HepG2 (cell line): ENCODE measurements around the gene HRG. TPM values are rescaled to one million over a fixed set of nuclear protein-coding genes. Genes with fewer than 3 reads are reported as not detected.

Experiments used
- FIP1L1 ChIP-seq: fragments of 200-400 bp; formaldehyde crosslinking; IDR thresholded peaks from 2 replicates; pipeline ENCODE4 v1.6.1; 2018; ENCODE audit warnings: low read depth, mild to moderate bottlenecking, low read length, moderate library complexity, borderline replicate concordance; ENCODE audit not compliant: insufficient read depth
- PRPF4 ChIP-seq: fragments of 200-400 bp; formaldehyde crosslinking; IDR thresholded peaks from 2 replicates; pipeline ENCODE4 v1.6.1; 2016; ENCODE audit warnings: low read length, low read depth; ENCODE audit not compliant: poor library complexity, severe bottlenecking
- REPIN1 ChIP-seq: sonication (generic); formaldehyde crosslinking; IDR thresholded peaks from 2 replicates; pipeline ENCODE4 v1.8.0; 2022; ENCODE audit warnings: missing genetic modification reagents, low read depth, mild to moderate bottlenecking, borderline replicate concordance
- SAP130 ChIP-seq: IDR thresholded peaks from 2 replicates; pipeline ENCODE4 v1.6.1; 2016; ENCODE audit warnings: low read depth
- ZNF530 ChIP-seq: sonication (generic); formaldehyde crosslinking; IDR thresholded peaks from 2 replicates; pipeline ENCODE4 v1.5.0; 2020; ENCODE audit warnings: low read depth, mild to moderate bottlenecking, missing genetic modification reagents
- ZNF878 ChIP-seq: sonication (generic); formaldehyde crosslinking; IDR thresholded peaks from 2 replicates; pipeline ENCODE4 v1.8.1; 2023; ENCODE audit warnings: mild to moderate bottlenecking, missing genetic modification reagents, moderate library complexity
- polyA plus RNA-seq, 8 experiments: library from polyadenylated mRNA; depleted of rRNA in 3 of 8; stranded (reverse) in 7 of 8; unstranded in 1 of 8; fragments of >200 nt; fragmentation: Illumina TruSeq in 4 of 8; extraction: Trizol in 4 of 8; gene quantifications; 2 replicates each; pipeline versions ENCODE4 v1.2.1 to v1.2.3, GENCODE V29; 2011 to 2016; ENCODE audit warnings: low read depth in 4 of 8, missing spikeins in 1 of 8, mixed read lengths in 1 of 8; ENCODE audit not compliant: insufficient read depth in 1 of 8
- total RNA-seq, 5 experiments: library from RNA; depleted of rRNA; stranded (reverse); fragments of >200 nt; fragmentation: Illumina TruSeq; extraction: Trizol; gene quantifications; 2 replicates each; pipeline ENCODE4 v1.2.3, GENCODE V29; 2016; ENCODE audit warnings: low read depth in 1 of 5
- TF ChIP-seq, protein P1 (sequence below): sonication (generic); formaldehyde crosslinking; IDR thresholded peaks from 2 replicates; pipeline ENCODE4 v1.5.0; 2020; ENCODE audit warnings: missing genetic modification reagents
- TF ChIP-seq, protein P2 (sequence below): sonication (generic); formaldehyde crosslinking; IDR thresholded peaks from 2 replicates; pipeline ENCODE4 v1.4.0; 2020; ENCODE audit warnings: missing genetic modification reagents
- TF ChIP-seq, protein P3 (sequence below): sonication (generic); formaldehyde crosslinking; IDR thresholded peaks from 2 replicates; pipeline ENCODE4 v1.5.0; 2020; ENCODE audit warnings: missing genetic modification reagents, mild to moderate bottlenecking, borderline replicate concordance
- TF ChIP-seq, protein P4 (sequence below): sonication (generic); formaldehyde crosslinking; IDR thresholded peaks from 2 replicates; pipeline ENCODE4 v1.4.0; 2020; ENCODE audit warnings: low read depth, mild to moderate bottlenecking, missing genetic modification reagents
- TF ChIP-seq, protein P5 (sequence below): sonication (generic); formaldehyde crosslinking; IDR thresholded peaks from 2 replicates; pipeline ENCODE4 v1.5.1; 2020; ENCODE audit warnings: mild to moderate bottlenecking, missing genetic modification reagents
- TF ChIP-seq, protein P6 (sequence below): sonication (generic); formaldehyde crosslinking; conservative IDR thresholded peaks from 2 replicates; pipeline ENCODE4 v1.8.0; 2022; ENCODE audit warnings: mild to moderate bottlenecking, moderate library complexity, missing genetic modification reagents
- TF ChIP-seq, protein P7 (sequence below): sonication (generic); formaldehyde crosslinking; IDR thresholded peaks from 2 replicates; pipeline ENCODE4 v1.4.0; 2020; ENCODE audit warnings: missing genetic modification reagents, borderline replicate concordance

The HRG gene
- total and polyA plus RNA-seq, 2 of the 13 experiments (the other 11 are each of a cell fraction or from before 2014, with no cell fraction given): 0.09 to 0.11 TPM

DNA sequence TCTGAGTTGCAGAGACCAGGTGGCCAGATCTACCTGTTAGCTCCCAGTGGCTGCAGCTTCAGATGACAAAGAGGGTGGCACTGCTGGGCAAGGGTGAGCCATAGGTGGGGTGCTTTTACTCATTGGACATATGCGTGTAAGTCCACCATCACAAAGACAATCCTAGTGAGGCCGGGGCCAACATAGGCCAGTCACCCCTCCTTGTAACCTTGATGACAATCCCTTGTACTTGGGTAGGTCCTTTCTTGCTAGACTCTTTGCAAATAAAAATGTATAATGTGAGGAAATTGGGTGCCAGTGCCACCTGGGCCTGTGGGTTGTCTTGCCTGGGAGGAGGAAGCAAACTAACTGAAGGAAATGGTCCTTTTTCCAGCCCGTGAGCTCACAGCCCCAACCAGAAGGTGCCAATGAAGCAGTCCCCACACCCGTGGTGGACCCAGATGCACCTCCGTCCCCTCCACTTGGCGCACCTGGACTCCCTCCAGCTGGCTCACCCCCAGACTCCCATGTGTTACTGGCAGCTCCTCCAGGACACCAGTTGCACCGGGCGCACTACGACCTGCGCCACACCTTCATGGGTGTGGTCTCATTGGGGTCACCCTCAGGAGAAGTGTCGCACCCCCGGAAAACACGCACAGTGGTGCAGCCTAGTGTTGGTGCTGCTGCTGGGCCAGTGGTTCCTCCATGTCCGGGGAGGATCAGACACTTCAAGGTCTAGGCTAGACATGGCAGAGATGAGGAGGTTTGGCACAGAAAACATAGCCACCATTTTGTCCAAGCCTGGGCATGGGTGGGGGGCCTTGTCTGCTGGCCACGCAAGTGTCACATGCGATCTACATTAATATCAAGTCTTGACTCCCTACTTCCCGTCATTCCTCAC lies 45.4 kb upstream of the HRG start (continued):
- TF ChIP-seq, protein P1, sequence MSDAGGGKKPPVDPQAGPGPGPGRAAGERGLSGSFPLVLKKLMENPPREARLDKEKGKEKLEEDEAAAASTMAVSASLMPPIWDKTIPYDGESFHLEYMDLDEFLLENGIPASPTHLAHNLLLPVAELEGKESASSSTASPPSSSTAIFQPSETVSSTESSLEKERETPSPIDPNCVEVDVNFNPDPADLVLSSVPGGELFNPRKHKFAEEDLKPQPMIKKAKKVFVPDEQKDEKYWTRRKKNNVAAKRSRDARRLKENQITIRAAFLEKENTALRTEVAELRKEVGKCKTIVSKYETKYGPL (CRISPR knock-in tag): no peak
- TF ChIP-seq, protein P2, sequence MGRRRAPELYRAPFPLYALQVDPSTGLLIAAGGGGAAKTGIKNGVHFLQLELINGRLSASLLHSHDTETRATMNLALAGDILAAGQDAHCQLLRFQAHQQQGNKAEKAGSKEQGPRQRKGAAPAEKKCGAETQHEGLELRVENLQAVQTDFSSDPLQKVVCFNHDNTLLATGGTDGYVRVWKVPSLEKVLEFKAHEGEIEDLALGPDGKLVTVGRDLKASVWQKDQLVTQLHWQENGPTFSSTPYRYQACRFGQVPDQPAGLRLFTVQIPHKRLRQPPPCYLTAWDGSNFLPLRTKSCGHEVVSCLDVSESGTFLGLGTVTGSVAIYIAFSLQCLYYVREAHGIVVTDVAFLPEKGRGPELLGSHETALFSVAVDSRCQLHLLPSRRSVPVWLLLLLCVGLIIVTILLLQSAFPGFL (CRISPR knock-in tag): no peak
- TF ChIP-seq, protein P3, sequence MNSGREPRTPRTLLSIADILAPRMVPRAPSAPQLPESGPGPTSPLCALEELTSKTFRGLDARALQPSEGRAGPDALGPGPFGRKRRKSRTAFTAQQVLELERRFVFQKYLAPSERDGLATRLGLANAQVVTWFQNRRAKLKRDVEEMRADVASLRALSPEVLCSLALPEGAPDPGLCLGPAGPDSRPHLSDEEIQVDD (CRISPR knock-in tag): no peak
- TF ChIP-seq ZNF878 (no peak; the same call in none of the 2 replicates), REPIN1 (CRISPR knock-in tag) (peak; percentile 78; the same call in 1 of the 2 replicates), FIP1L1 (peak; percentile 94), PRPF4 (no peak), ZNF530 (no peak), SAP130 (CRISPR knock-in tag) (no peak)
- TF ChIP-seq, protein P4, sequence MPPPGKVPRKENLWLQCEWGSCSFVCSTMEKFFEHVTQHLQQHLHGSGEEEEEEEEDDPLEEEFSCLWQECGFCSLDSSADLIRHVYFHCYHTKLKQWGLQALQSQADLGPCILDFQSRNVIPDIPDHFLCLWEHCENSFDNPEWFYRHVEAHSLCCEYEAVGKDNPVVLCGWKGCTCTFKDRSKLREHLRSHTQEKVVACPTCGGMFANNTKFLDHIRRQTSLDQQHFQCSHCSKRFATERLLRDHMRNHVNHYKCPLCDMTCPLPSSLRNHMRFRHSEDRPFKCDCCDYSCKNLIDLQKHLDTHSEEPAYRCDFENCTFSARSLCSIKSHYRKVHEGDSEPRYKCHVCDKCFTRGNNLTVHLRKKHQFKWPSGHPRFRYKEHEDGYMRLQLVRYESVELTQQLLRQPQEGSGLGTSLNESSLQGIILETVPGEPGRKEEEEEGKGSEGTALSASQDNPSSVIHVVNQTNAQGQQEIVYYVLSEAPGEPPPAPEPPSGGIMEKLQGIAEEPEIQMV (CRISPR knock-in tag): peak; percentile 75; the same call in 1 of the 2 replicates
- TF ChIP-seq, protein P5, sequence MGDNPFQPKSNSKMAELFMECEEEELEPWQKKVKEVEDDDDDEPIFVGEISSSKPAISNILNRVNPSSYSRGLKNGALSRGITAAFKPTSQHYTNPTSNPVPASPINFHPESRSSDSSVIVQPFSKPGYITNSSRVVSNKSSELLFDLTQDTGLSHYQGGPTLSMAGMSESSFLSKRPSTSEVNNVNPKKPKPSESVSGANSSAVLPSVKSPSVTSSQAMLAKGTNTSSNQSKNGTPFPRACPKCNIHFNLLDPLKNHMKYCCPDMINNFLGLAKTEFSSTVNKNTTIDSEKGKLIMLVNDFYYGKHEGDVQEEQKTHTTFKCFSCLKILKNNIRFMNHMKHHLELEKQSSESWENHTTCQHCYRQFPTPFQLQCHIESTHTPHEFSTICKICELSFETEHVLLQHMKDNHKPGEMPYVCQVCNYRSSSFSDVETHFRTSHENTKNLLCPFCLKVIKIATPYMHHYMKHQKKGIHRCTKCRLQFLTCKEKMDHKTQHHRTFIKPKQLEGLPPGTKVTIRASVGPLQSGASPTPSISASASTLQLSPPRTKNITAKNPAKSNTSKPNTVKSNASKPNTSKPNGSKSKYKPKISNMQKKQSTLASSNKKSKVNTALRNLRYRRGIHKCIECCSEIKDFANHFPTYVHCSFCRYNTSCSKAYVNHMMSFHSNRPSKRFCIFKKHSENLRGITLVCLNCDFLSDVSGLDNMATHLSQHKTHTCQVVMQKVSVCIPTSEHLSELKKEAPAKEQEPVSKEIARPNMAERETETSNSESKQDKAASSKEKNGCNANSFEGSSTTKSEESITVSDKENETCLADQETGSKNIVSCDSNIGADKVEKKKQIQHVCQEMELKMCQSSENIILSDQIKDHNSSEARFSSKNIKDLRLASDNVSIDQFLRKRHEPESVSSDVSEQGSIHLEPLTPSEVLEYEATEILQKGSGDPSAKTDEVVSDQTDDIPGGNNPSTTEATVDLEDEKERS (CRISPR knock-in tag): no peak
- TF ChIP-seq, protein P6, sequence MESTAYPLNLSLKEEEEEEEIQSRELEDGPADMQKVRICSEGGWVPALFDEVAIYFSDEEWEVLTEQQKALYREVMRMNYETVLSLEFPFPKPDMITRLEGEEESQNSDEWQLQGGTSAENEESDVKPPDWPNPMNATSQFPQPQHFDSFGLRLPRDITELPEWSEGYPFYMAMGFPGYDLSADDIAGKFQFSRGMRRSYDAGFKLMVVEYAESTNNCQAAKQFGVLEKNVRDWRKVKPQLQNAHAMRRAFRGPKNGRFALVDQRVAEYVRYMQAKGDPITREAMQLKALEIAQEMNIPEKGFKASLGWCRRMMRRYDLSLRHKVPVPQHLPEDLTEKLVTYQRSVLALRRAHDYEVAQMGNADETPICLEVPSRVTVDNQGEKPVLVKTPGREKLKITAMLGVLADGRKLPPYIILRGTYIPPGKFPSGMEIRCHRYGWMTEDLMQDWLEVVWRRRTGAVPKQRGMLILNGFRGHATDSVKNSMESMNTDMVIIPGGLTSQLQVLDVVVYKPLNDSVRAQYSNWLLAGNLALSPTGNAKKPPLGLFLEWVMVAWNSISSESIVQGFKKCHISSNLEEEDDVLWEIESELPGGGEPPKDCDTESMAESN (CRISPR knock-in tag): peak; percentile 79; the same call in 1 of the 2 replicates
- TF ChIP-seq, protein P7, sequence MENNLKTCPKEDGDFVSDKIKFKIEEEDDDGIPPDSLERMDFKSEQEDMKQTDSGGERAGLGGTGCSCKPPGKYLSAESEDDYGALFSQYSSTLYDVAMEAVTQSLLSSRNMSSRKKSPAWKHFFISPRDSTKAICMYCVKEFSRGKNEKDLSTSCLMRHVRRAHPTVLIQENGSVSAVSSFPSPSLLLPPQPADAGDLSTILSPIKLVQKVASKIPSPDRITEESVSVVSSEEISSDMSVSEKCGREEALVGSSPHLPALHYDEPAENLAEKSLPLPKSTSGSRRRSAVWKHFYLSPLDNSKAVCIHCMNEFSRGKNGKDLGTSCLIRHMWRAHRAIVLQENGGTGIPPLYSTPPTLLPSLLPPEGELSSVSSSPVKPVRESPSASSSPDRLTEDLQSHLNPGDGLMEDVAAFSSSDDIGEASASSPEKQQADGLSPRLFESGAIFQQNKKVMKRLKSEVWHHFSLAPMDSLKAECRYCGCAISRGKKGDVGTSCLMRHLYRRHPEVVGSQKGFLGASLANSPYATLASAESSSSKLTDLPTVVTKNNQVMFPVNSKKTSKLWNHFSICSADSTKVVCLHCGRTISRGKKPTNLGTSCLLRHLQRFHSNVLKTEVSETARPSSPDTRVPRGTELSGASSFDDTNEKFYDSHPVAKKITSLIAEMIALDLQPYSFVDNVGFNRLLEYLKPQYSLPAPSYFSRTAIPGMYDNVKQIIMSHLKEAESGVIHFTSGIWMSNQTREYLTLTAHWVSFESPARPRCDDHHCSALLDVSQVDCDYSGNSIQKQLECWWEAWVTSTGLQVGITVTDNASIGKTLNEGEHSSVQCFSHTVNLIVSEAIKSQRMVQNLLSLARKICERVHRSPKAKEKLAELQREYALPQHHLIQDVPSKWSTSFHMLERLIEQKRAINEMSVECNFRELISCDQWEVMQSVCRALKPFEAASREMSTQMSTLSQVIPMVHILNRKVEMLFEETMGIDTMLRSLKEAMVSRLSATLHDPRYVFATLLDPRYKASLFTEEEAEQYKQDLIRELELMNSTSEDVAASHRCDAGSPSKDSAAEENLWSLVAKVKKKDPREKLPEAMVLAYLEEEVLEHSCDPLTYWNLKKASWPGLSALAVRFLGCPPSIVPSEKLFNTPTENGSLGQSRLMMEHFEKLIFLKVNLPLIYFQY: no peak
